Endothelial cell of umbilical vein (primary cell): ENCODE results near the gene ARFIP1. TPM values are rescaled to one million over a fixed set of nuclear protein-coding genes. Genes with fewer than 3 reads are reported as not detected.

Experiments used
- BruUV-seq: library from RNA; stranded (reverse); fragments of 400-500 nt; replicated peaks from 2 replicates; lab custom pipeline; 2021; lab: Mats Ljungman, UMichigan
- CTCF ChIA-PET: fragments of 300-600, 350-600 bp; sonication (Branson Sonifier 250); formaldehyde crosslinking; loops from one replicate; lab custom pipeline; 2021; ENCODE audit warnings: antibody characterized with exemption, inconsistent platforms; lab: Charles Lee
- POLR2A ChIA-PET: fragments of 300-600, 350-600 bp; sonication (Branson Sonifier 250); formaldehyde crosslinking; loops from one replicate; lab custom pipeline; 2021; ENCODE audit warnings: antibody characterized with exemption, inconsistent platforms; lab: Charles Lee
- DNase-seq: peaks from one replicate; pipeline ENCODE4 v3.0.0-alpha.2; 2011; ENCODE audit warnings: low read depth, low spot score
- FAIRE-seq: peaks from 2 replicates; lab custom pipeline; 2011; peaks lifted over from hg19 to GRCh38; lab: Jason Lieb, UNC
- H2AFZ ChIP-seq: 2 replicates; pipeline ENCODE4 v1.6.0; 2012; ENCODE audit warnings: low read depth, low read length, control low read depth, inconsistent platforms
- H3K27ac ChIP-seq: 2 replicates; pipeline ENCODE4 v1.5.1; 2011; ENCODE audit warnings: low read depth, mild to moderate bottlenecking, control low read depth, low read length, moderate library complexity; ENCODE audit not compliant: insufficient read depth
- H3K27me3 ChIP-seq, 2 experiments: 2 replicates each; pipeline versions ENCODE4 v1.6.0 to v1.6.1; 2011; ENCODE audit warnings: low read length in 2 of 2, mixed read lengths in 1 of 2; ENCODE audit not compliant: control insufficient read depth in 2 of 2, insufficient read depth in 2 of 2
- H3K36me3 ChIP-seq, 2 experiments: 2 replicates in 1 of 2; 3 replicates in 1 of 2; pipeline ENCODE4 v1.5.1; 2011; ENCODE audit warnings: low read length in 2 of 2, mild to moderate bottlenecking in 1 of 2, moderate library complexity in 1 of 2; ENCODE audit not compliant: control insufficient read depth in 2 of 2, insufficient read depth in 2 of 2; ENCODE audit errors: extremely low read depth in 1 of 2
- H3K4me1 ChIP-seq: 3 replicates; pipeline ENCODE4 v1.5.1; 2011; ENCODE audit warnings: mild to moderate bottlenecking, low read length; ENCODE audit not compliant: control insufficient read depth, insufficient read depth; ENCODE audit errors: extremely low read depth
- H3K4me2 ChIP-seq: 2 replicates; pipeline ENCODE4 v1.6.1; 2011; ENCODE audit warnings: low read length, control low read depth, mixed read lengths; ENCODE audit not compliant: insufficient read depth
- H3K4me3 ChIP-seq, 3 experiments: fragments of 200-600 bp in 1 of 3; sonication (generic), shearing (Covaris generic) in 1 of 3; replicated peaks in 1 of 3; 2 replicates each; pipeline ENCODE4 v1.5.1; 2011 to 2016; ENCODE audit warnings: control low read depth in 3 of 3, low read length in 3 of 3, mild to moderate bottlenecking in 2 of 3, inconsistent platforms in 1 of 3, low read depth in 1 of 3, moderate library complexity in 1 of 3; ENCODE audit not compliant: insufficient read depth in 1 of 3
- H3K79me2 ChIP-seq: 2 replicates; pipeline ENCODE4 v1.6.0; 2012; ENCODE audit warnings: low read length, inconsistent platforms; ENCODE audit not compliant: control insufficient read depth, insufficient read depth
- H3K9ac ChIP-seq: replicated peaks from 2 replicates; pipeline ENCODE3; 2011; ENCODE audit warnings: low read length, control low read depth; ENCODE audit not compliant: insufficient read depth; ENCODE audit errors: extremely low read depth
- H3K9me1 ChIP-seq: replicated peaks from 3 replicates; pipeline ENCODE4 v1.6.0; 2011; ENCODE audit warnings: mild to moderate bottlenecking, low read length; ENCODE audit not compliant: control insufficient read depth, insufficient read depth; ENCODE audit errors: extremely low read depth
- H3K9me3 ChIP-seq: replicated peaks from 2 replicates; pipeline ENCODE4 v1.5.1; 2012; ENCODE audit warnings: low read length, inconsistent platforms; ENCODE audit not compliant: control insufficient read depth, insufficient read depth
- H4K20me1 ChIP-seq: replicated peaks from 2 replicates; pipeline ENCODE3; 2011; ENCODE audit warnings: mild to moderate bottlenecking, low read length; ENCODE audit not compliant: control insufficient read depth, insufficient read depth; ENCODE audit errors: extremely low read depth
- CTCF ChIP-seq, 2 donors: IDR thresholded peaks; 1 replicate in 1 of 2; 2 replicates in 1 of 2; pipeline ENCODE4 v1.5.1; 2011; ENCODE audit warnings: low read length in 2 of 2, mild to moderate bottlenecking in 2 of 2, moderate library complexity in 2 of 2, control low read depth in 1 of 2, inconsistent platforms in 1 of 2, low read depth in 1 of 2; ENCODE audit not compliant: insufficient read depth in 1 of 2; ENCODE audit errors: extremely low read depth in 1 of 2
- FOS ChIP-seq: IDR thresholded peaks from 2 replicates; pipeline ENCODE4 v1.6.1; 2011; ENCODE audit warnings: mild to moderate bottlenecking, low read length, moderate library complexity, borderline replicate concordance; ENCODE audit not compliant: insufficient read depth
- MAX ChIP-seq: IDR thresholded peaks from 2 replicates; pipeline ENCODE4 v1.6.1; 2011; ENCODE audit not compliant: insufficient read depth, insufficient read length
- MYC ChIP-seq: IDR thresholded peaks from one replicate; pipeline ENCODE4 v1.6.1; 2011; ENCODE audit warnings: mild to moderate bottlenecking, low read depth, low read length
- dilution Hi-C: fragments of 300-500 bp; cut with MboI; formaldehyde crosslinking; loops from one replicate; pipeline ENCODE4 v1.15.0; 2019; ENCODE audit warnings: low sequenced_read_pairs; ENCODE audit not compliant: extremely low pct_ligation_motif_present
- intact Hi-C: fragments of 100-400 bp; cut with micrococcal nuclease; formaldehyde crosslinking; loops from one replicate; pipeline ENCODE4 v1.10.0; 2022
- polyA plus RNA-seq, 4 experiments: library from polyadenylated mRNA; depleted of rRNA in 3 of 4; stranded (reverse) in 3 of 4; unstranded in 1 of 4; fragments of >200 nt; gene quantifications; 2 replicates each; pipeline versions ENCODE4 v1.2.1 to v1.2.3, GENCODE V29; 2011 to 2012; ENCODE audit warnings: missing spikeins in 1 of 4
- total RNA-seq: library from RNA; stranded (reverse); gene quantifications from 2 replicates; pipeline ENCODE4 v1.2.3, GENCODE V29; 2021

ARFIP1 gene
- total and polyA plus RNA-seq, 2 donors (not counting 3 experiments of a cell fraction or from before 2014, with no cell fraction given): 10.0 to 24.2 TPM

DNA sequence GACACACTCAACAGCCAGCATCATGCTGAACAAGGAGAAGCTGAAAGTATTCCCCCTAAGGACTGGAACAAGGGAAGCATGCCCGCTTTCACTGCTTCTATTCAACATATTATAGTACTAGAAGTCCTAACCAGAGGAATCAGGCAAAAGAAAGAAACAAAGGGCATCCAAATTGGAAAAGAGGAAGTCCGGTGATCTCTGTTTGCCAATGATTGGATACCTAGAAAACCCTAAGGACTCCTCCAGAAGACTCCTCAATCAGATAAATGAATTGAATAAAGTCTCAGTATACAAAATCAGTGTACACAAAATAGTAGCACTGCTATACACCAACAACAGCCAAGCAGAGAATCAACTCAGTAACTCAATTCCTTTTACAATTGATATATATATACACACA lies 44.8 kb downstream of the ARFIP1 start:
- CTCF ChIA-PET: no interaction called here
- dilution Hi-C loops: no loop called here

More for the DNA sequence above, 44.8 kb downstream of the ARFIP1 start:
- Histone ChIP-seq H3K79me2 (no peaks in the 10 kb centered on the region), H3K4me3 (no peak overlapping the region), H3K27ac (no peak overlapping the region), H3K9me3 (no peaks in the 10 kb centered on the region), H3K27me3 (no peaks in the 10 kb centered on the region), H3K9me1 (no peaks in the 10 kb centered on the region), H3K36me3 (no peaks in the 10 kb centered on the region), H4K20me1 (no peaks in the 10 kb centered on the region), H3K9ac (no peak overlapping the region), H3K4me1 (no peaks in the 10 kb centered on the region), H2AFZ (no peak overlapping the region), H3K4me2 (no peak overlapping the region)
- intact Hi-C loops: no loop called here
- DNase-seq (no peak), FAIRE-seq (no peak)
- no peak for TF ChIP-seq CTCF (IDR thresholded peaks at IDR 0.05; ENCODE audit: extremely low read depth in 1 of 2, insufficient read depth in 1 of 2, low read depth in 1 of 2, low read length in 2 of 2)
- TF ChIP-seq MAX: no peak
- TF ChIP-seq MYC: no peak
- no peak for TF ChIP-seq FOS
- no TSS peak for BruUV-seq
- POLR2A ChIA-PET: no interaction called here
